HepG2 (cell line): ENCODE measurements around the gene LEAP2. TPM values are rescaled to one million over a fixed set of nuclear protein-coding genes. Genes with fewer than 3 reads are reported as not detected.
A peak's percentile ranks its signal among the peaks of the same experiment; 100 is the strongest.

Source experiments
- AHDC1 ChIP-seq: sonication (generic); formaldehyde crosslinking; IDR thresholded peaks from 2 replicates; pipeline ENCODE4 v1.5.1; 2020; ENCODE audit warnings: mild to moderate bottlenecking, missing genetic modification reagents, borderline replicate concordance
- DZIP1 ChIP-seq: sonication (generic); formaldehyde crosslinking; IDR thresholded peaks from 2 replicates; pipeline ENCODE4 v1.5.0; 2020; ENCODE audit warnings: mild to moderate bottlenecking, missing genetic modification reagents
- EEA1 ChIP-seq: sonication (generic); formaldehyde crosslinking; IDR thresholded peaks from 2 replicates; pipeline ENCODE4 v1.5.1; 2020; ENCODE audit warnings: mild to moderate bottlenecking, missing genetic modification reagents, borderline replicate concordance
- JUND ChIP-seq: sonication (generic); formaldehyde crosslinking; IDR thresholded peaks from 2 replicates; pipeline ENCODE4 v1.8.0; 2022; ENCODE audit warnings: mild to moderate bottlenecking, missing genetic modification reagents
- KDM5B ChIP-seq: sonication (generic); formaldehyde crosslinking; IDR thresholded peaks from 2 replicates; pipeline ENCODE4 v1.4.0; 2020; ENCODE audit warnings: missing genetic modification reagents, mild to moderate bottlenecking, borderline replicate concordance
- NAIF1 ChIP-seq: sonication (generic); formaldehyde crosslinking; IDR thresholded peaks from 2 replicates; pipeline ENCODE4 v1.5.0; 2020; ENCODE audit warnings: mild to moderate bottlenecking, missing genetic modification reagents, borderline replicate concordance
- ZBTB7A ChIP-seq: sonication (generic); formaldehyde crosslinking; IDR thresholded peaks from 2 replicates; pipeline ENCODE4 v1.8.0; 2022; ENCODE audit warnings: mild to moderate bottlenecking, missing genetic modification reagents
- ZBTB7B ChIP-seq: sonication (generic); formaldehyde crosslinking; IDR thresholded peaks from 2 replicates; pipeline ENCODE4 v1.4.0; 2020; ENCODE audit warnings: missing genetic modification reagents
- ZFY ChIP-seq: sonication (generic); formaldehyde crosslinking; IDR thresholded peaks from 2 replicates; pipeline ENCODE4 v1.4.0; 2020; ENCODE audit warnings: missing genetic modification reagents
- ZNF101 ChIP-seq: sonication (generic); formaldehyde crosslinking; IDR thresholded peaks from 2 replicates; pipeline ENCODE4 v1.4.0; 2020; ENCODE audit warnings: mild to moderate bottlenecking, low read depth, missing genetic modification reagents, borderline replicate concordance
- ZNF557 ChIP-seq: sonication (generic); formaldehyde crosslinking; IDR thresholded peaks from 2 replicates; pipeline ENCODE4 v1.4.0; 2020; ENCODE audit warnings: missing genetic modification reagents
- ZNF563 ChIP-seq: sonication (generic); formaldehyde crosslinking; IDR thresholded peaks from 2 replicates; pipeline ENCODE4 v1.8.0; 2022; ENCODE audit warnings: mild to moderate bottlenecking, moderate library complexity, missing genetic modification reagents
- polyA plus RNA-seq, 8 experiments: library from polyadenylated mRNA; depleted of rRNA in 3 of 8; stranded (reverse) in 7 of 8; unstranded in 1 of 8; fragments of >200 nt; fragmentation: Illumina TruSeq in 4 of 8; extraction: Trizol in 4 of 8; gene quantifications; 2 replicates each; pipeline versions ENCODE4 v1.2.1 to v1.2.3, GENCODE V29; 2011 to 2016; ENCODE audit warnings: low read depth in 4 of 8, missing spikeins in 1 of 8, mixed read lengths in 1 of 8; ENCODE audit not compliant: insufficient read depth in 1 of 8
- total RNA-seq, 5 experiments: library from RNA; depleted of rRNA; stranded (reverse); fragments of >200 nt; fragmentation: Illumina TruSeq; extraction: Trizol; gene quantifications; 2 replicates each; pipeline ENCODE4 v1.2.3, GENCODE V29; 2016; ENCODE audit warnings: low read depth in 1 of 5
- TF ChIP-seq, protein P1 (sequence below): sonication (generic); formaldehyde crosslinking; IDR thresholded peaks from 2 replicates; pipeline ENCODE4 v1.9.0; 2022; ENCODE audit warnings: missing genetic modification reagents, mild to moderate bottlenecking, borderline replicate concordance
- TF ChIP-seq, protein P2 (sequence below): sonication (generic); formaldehyde crosslinking; IDR thresholded peaks from 2 replicates; pipeline ENCODE4 v1.5.1; 2020; ENCODE audit warnings: missing genetic modification reagents, mild to moderate bottlenecking, borderline replicate concordance
- TF ChIP-seq, protein P3 (sequence below): sonication (generic); formaldehyde crosslinking; IDR thresholded peaks from 2 replicates; pipeline ENCODE4 v1.8.0; 2022; ENCODE audit warnings: mild to moderate bottlenecking, missing genetic modification reagents, moderate library complexity

Gene LEAP2
- total and polyA plus RNA-seq, 2 of the 13 experiments (the other 11 are each of a cell fraction or from before 2014, with no cell fraction given) = 23.9 to 51.9 TPM

GRCh38 chr5:132830436-132831094 lies 42.9 kb upstream of the LEAP2 start, which contains the start of gene SHROOM1 (continued):
- no peak for TF ChIP-seq DZIP1
- no peak for TF ChIP-seq ZNF557 (CRISPR knock-in tag)
- no peak; the same call in none of the 2 replicates for TF ChIP-seq ZNF563 (CRISPR knock-in tag)
- TF ChIP-seq ZFY (CRISPR knock-in tag) = peak; percentile 92
- TF ChIP-seq AHDC1 (CRISPR knock-in tag) = no peak
- TF ChIP-seq KDM5B (CRISPR knock-in tag) = peak; percentile 66
- peak; percentile 43; the same call in 1 of the 2 replicates for TF ChIP-seq ZBTB7B (CRISPR knock-in tag)
- TF ChIP-seq, protein P1, sequence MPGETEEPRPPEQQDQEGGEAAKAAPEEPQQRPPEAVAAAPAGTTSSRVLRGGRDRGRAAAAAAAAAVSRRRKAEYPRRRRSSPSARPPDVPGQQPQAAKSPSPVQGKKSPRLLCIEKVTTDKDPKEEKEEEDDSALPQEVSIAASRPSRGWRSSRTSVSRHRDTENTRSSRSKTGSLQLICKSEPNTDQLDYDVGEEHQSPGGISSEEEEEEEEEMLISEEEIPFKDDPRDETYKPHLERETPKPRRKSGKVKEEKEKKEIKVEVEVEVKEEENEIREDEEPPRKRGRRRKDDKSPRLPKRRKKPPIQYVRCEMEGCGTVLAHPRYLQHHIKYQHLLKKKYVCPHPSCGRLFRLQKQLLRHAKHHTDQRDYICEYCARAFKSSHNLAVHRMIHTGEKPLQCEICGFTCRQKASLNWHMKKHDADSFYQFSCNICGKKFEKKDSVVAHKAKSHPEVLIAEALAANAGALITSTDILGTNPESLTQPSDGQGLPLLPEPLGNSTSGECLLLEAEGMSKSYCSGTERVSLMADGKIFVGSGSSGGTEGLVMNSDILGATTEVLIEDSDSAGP (CRISPR knock-in tag) = 0 out of 2 replicates have a peak, but pooled peaks have one; percentile 6
- no peak for TF ChIP-seq ZBTB7A
- TF ChIP-seq ZNF101 (CRISPR knock-in tag) = no peak
- TF ChIP-seq, protein P2, sequence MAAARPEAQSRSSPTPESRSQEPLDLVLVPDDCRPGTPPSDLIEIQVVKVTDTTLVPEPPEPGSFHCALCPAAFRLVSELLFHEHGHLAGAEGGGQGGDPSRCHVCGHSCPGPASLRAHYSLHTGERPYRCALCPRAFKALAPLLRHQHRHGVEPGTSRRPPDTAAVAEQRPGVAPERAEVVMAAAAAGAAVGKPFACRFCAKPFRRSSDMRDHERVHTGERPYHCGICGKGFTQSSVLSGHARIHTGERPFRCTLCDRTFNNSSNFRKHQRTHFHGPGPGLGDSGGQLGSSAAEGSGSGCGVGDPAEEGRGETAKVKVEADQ (CRISPR knock-in tag) = no peak
- TF ChIP-seq, protein P3, sequence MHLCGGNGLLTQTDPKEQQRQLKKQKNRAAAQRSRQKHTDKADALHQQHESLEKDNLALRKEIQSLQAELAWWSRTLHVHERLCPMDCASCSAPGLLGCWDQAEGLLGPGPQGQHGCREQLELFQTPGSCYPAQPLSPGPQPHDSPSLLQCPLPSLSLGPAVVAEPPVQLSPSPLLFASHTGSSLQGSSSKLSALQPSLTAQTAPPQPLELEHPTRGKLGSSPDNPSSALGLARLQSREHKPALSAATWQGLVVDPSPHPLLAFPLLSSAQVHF (CRISPR knock-in tag) = peak; percentile 46
- no peak for TF ChIP-seq EEA1 (CRISPR knock-in tag)
- no peak for TF ChIP-seq NAIF1 (CRISPR knock-in tag)
- TF ChIP-seq JUND (CRISPR knock-in tag) = peak; percentile 59; the same call in 1 of the 2 replicates
